AG20443 (cell line): ENCODE measurements around the gene HAPLN3.

ENCODE experiments used
- DNase-seq: peaks from one replicate; pipeline ENCODE4 v3.0.0; 2012; ENCODE audit warnings: low spot score, mixed read lengths

The HAPLN3 gene

DNA sequence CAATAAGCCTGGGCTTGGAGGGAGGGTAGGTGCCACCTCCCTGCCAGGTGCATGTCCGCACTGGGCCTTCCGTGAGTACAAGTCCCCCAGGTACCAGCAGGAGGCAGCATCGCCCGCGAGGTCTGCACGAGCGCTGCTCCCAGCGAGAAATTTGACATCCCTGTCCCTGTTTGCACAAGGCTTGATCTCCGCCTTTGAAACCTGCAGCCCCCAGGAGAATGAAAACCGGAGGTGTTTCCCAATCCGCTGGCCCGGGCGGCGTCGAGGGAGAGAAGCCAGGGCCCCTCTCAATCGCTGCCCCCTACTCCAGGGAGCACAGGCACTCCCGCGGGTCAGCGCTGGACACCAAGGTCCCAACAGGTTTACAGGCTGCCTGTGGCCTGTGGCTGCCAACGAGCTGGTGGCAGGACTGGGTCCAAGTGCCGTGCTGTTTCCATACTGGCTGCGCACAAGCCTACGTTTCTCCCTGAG lies 961 bp downstream of the HAPLN3 start:
- no peak for DNase-seq

DNA sequence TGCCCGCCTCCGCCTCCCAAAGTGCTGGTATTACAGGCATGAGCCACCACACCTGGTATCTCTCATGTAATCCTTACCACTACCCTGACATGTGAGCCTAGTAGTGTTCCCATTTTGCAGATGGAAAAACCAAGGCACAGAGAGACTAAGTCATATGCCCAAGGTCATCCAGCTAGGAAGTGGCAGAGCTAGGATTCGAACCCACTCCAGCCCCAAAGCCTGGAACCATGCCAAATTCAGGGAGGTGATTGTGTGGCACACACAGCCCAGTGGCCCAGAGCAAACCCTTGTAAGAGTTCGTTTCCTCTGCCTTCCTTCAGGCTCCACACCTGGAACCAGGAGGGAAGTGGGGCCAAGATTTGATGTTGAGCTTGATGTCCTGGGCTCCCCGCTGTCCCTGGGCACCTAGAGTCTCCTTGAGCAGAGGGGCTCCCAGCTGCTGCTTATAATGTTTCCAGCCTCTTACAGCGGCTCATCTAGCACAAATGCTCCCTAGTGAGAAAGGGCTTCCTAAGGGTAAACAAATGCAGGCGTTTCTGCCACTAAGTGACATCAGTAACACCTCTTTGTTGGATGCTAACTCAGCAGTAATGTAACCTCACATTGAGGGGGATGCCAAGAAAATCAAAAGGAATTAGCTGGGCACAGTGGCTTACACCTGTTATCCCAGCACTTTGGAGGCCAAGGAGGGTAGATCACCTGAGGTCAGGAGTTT lies 3.6 kb downstream of the HAPLN3 start:
- DNase-seq, result no peak

DNA sequence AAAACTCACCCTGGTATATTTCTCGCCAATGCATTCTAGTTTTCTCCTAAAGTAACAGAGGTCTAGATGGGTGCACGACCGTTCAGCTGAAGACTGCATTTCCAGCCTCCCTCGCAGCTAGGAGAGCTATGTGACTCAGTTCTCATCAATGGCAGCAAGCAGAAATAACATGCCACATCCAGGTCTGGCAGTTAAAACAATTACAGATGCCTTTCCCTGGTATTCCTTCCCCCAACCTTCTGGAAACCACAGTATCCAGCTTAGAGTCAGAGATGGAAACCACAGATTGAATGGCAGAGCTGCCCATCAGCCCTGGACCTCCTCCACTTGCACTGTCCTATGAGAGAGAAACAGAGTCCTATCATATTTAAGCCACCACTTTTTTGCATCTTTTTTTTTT lies 4.8 kb downstream of the HAPLN3 start:
- no peak for DNase-seq

DNA sequence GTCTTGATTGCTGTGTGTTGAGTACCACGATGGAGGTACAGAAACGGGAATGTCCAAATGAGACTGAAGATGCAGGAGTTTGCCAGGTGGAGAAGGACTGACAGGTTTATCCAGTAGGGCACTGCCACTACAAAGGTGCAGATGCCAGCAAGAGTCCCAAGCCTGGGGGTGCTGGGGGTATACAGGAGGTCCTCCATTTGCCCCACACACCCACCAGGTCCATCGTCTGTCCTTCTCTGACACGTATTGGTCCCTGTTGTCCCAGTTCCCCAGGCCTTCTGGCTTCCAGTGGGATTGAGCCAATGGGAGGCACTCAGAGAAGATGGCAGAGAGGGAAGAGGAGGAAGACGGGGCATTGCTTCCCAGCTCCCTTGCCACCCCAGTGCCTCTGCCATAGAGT lies 6.6 kb downstream of the HAPLN3 start:
- no peak for DNase-seq

DNA sequence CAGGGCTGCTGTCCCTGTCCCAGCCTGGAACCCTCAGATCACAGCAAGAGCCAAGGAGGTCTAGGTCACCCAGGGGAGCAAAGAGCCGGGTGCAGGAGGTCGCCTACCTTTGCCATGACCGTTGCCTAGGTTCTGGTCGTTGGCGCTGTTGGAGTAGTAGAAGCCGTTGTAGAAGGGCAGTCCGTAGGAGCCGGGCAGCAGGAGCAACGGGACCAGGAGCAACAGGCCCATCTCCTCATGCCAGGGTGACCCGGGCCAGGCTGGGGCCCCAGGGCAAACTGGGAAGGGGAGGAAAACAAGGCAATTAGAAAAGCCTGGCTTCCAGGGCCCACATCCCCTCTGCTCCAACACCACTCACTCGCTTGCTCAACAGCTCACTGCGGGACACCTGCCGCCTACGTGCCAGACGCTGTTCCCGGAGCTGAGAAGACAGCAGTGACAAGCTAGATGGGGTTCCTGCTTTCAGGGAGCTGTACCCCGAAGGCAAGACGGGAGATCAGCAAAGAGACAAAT lies 8.2 kb downstream of the HAPLN3 start:
- no peak for DNase-seq

DNA sequence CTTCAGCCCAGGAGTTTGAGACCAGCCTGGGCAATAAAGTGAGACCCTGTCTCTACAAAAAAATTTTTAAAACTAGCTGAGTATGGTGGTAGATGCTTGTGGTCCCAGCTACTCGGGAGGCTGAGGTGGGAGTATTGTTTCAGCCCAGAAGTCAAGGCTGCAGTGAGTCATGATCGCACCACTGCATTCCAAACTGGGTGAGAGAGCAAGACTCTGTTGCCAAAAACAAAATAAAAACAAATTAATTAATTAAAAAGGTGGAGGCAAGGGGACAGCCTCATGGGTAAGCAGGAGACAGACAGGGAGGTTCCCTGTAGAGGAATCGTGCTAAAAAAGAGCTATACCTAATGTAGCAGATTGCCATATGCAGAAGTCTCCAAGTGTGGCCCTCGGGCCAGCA lies 12.6 kb downstream of the HAPLN3 start:
- no peak for DNase-seq

DNA sequence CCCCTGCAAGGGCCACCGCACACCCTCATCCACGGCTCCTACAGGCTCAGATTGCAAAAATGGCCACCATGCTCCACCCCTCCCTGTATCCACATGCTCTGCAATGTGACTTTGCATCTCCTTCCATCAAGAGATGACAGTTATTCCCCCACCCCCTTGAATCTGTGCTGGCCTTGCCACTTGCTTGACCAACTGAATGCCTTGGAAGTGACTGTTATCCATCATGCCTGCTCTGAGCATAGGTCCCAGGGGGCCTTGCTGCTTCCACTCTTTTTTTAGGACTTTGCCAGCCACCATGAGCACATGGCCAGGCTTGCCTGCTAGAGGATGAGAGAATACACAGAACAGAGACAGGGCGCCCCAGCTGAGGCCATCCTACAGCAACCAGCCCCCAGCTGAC lies 13.6 kb downstream of the HAPLN3 start:
- DNase-seq, result no peak

DNA sequence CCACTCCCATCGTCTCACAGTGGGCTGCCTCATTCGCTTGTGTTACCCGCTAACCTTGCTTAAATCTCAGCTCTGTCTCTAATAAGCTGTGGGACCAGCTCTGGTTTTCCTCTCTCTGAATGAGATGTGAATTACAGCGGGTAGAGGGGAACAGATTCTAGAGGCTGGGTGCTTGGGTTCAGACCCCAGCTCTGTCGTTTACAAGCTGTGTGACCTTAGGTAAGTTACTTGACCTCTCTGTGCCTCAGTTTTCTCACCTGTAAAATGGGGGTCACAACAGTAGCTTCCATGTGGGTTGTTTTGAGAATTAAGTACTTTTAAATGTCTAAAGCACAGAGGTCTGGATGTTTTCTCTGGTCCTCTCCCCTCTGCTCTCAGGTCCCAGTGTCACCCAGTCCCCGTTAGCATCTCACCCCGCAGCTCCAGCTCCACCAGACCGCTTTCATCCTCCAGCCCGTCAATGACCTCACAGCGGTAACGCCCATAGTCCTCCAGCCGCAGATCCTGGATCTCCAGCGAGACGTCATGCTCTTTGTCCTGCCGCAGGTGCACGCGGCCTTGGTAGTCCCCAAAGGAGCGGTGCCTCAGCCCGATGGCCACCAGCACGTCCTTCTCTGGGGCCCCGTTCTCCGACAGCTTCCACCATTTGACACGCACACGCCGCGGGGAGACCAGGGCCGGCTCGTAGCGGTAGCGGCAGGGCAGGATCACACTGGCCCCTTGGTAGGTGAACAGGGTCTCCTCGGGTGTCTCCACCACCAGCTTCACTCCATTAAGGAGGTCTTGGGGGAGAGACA lies 14.2 kb downstream of the HAPLN3 start:
- no peak for DNase-seq

DNA sequence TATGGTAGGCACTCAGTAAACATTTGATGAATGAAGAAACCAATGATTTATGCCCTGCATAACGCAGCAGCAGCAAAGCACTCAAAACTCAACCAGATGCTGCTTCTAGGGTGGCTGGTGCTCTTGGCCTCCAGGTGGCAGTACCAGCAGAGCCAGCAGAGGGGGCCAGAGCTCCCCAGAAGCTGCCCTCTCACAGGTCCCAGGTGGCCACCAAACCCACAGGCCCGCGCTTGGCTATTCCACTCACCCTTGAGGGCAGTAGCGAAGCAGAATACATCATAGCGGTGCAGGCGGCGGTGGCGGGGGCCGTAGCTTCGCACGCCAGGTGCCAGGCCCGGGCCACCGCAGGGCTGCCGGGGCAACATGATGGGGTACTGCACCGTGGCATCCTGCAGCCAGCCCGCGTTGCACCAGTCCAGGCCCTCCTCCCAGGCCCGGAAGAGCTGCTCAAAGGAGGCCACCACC lies 16.6 kb downstream of the HAPLN3 start:
- DNase-seq, result peak; percentile 87

DNA sequence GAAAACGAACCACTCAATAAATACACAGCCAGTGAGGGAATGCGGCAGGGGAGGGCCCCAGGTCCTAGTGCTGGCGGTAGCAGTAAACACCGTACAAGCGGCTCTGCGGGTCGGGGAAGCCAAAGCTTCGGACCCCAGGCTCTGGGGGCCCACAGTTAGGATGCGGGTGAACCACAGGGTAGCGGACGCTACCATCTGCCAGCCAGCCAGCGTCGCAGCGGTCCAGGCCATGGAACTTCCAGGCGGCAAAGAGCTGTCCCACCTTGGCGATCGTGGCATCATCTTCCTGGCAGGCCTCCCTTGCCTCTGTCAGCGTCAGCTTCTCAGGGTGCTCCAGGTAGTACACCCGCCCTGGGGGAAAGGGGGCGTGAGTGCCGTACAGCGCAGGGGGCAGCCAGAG lies 17.4 kb downstream of the HAPLN3 start:
- no peak for DNase-seq

DNA sequence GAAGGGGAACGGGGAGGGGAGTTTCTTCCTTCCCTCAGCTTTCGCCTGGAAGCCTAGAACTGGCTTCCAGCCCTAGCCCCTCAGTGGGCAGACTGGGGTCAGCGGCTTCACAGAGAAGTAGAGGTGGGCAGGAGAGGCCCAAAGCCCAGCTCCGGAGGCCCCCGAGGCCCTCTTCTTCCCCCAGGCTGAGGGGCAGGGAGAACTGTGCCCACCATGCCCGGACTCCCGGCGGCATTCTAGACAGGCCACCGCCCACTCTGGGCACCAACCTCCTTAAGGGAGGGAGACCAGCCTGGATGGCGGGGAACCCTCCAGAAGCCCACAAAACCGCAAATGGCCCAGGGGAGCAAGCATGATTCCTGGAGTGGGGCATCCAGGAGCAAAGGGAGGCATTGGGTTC lies 17.9 kb downstream of the HAPLN3 start:
- DNase-seq, result no peak

DNA sequence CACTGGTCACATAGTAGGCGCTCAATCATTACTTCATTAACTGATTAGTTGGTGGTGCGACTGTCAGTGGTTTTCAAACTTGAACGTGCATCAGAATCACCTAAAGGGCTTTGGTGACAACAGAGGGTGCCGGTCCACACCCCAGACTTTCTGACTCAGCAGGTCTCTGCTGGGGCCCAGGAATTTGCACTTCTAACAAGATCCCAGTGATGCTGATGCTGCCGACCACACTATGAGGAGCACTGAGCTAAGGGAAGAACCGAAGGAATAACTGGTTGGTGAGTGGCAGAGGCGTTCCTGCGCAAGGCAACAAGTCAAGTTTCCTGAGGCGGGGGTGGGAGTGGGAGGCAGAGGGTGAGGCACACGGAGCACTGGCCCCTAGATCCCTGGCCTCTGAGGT lies 18.8 kb downstream of the HAPLN3 start:
- DNase-seq, result no peak

DNA sequence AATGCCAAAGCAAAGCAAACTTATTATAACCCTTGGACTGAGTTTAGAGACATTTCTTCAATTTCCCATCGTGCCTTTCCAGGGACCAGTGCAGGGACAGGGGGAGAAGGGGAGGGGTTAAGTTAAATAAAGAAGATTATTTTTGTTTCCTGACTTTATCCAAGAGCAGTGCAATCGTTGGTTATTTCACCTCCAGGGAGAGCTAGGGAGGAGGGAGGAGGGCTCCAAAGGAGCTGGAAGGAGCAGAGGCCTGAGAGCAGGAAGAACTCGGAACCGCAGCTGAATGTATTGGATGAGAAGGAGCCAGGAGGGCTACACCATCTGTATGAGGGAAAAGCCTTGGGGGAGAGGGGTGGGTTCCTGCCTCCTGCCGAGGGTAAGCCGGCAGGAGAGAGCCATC lies 20.7 kb downstream of the HAPLN3 start:
- no peak for DNase-seq

DNA sequence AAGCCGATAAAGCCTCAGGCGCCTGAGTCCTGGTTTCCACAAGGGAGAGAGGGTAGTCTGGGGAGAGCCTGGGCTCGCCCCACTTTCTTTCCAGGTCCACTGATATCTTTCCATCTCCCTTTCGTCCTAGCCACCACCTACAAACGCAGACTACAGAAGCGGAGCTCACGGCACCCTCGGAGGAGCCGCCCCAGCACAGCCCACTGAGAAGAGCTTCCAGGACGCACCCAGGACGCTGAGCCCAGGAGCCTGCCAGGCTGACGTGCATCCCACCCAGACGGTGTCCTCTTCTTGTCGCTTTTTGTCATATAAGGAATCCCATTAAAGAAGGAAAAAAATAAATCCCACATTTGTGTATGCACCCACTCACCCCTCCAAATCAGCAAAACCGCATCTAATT lies 21.1 kb downstream of the HAPLN3 start:
- DNase-seq, result no peak

DNA sequence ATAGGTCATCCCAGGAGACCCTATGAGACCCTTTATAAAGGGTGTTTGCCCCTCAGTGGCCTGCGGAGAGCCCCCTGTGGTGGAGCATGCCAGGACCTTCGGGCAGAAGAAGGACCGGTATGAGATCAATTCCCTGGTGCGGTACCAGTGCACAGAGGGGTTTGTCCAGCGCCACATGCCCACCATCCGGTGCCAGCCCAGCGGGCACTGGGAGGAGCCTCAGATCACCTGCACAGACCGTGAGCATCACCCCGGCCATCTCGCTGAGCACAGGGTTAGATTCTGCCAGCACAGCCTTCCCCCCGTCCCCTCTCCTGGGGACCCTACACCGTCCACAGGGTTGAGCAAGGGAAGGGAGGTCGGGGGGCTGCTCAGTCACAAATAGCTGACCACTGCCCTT lies 21.6 kb downstream of the HAPLN3 start:
- no peak for DNase-seq

DNA sequence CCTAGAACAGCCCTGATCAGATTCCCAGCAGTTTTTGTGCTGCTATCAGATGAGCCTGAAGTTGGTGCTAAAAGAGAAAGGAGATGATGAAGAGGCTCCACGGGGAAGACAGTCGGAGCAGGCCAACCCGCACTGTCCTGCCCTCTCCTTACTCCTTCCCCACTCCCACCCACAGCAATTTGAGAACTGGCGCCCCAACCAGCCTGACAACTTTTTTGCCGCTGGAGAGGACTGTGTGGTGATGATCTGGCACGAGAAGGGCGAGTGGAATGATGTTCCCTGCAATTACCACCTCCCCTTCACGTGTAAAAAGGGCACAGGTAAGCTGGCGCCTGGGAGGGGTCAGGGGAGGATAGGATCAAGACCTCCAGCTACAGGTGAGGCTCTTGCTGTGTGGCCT lies 22.6 kb downstream of the HAPLN3 start:
- no peak for DNase-seq

DNA sequence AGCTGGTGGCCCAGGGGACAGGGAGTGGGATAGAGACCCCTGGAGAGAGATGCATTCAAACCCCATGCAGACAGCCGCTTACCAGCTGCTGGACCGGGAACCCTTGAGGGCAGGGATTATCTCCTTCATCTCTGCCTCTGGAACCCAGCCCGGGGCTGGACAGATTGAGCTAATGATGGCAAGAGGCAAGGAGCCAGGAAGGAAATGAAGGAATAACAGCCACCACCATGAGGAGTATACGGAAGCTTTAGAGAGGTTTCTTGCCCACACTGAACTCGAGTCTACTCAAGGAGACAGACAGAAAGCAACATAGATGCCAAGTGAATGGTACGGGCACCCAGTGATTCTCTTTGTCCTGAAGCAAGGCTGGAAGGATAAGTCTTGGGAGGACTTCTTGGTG lies 23.2 kb downstream of the HAPLN3 start:
- no peak for DNase-seq

DNA sequence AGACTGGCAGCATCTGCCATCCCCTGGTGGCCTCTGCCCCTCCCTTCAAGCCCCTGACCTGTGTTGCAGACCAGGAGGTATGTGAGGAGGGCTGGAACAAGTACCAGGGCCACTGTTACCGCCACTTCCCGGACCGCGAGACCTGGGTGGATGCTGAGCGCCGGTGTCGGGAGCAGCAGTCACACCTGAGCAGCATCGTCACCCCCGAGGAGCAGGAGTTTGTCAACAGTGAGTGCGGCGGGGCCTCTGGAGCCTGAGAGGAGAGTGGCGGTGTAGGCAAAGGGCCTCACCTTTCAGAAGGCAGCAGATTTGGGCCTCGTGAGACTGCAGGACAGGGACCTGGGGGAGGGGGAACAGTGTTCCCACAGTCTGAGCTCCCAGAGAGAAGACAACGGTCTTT lies 24.0 kb downstream of the HAPLN3 start:
- no peak for DNase-seq

DNA sequence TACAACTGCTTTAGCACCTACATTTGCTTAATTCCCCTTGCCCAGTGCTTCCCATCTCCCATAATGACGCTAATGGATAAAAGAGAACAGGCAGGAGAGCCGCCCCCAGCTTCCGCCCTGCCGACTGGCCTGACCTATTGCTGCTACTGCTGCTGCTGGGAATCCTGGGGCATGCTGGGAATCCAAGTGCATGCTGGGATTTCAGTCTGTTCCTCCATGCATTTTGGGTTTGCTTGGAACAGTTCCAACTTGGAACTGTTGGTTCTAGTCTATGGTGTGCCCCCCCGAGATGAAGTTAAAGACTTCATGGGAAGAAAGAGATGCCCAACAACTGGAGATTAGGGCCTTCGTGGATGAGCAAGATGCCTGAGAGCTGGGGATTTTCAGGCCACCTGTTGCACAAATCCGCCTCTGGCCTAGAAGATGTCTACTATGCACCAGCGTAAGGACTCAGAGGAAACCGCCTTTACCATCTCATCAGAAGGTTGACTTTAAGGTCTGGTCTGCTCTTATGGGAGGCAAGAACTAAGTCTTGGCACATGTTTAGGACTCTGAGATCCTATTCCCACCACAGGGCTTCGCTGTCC lies 29.0 kb downstream of the HAPLN3 start:
- DNase-seq, result no peak

DNA sequence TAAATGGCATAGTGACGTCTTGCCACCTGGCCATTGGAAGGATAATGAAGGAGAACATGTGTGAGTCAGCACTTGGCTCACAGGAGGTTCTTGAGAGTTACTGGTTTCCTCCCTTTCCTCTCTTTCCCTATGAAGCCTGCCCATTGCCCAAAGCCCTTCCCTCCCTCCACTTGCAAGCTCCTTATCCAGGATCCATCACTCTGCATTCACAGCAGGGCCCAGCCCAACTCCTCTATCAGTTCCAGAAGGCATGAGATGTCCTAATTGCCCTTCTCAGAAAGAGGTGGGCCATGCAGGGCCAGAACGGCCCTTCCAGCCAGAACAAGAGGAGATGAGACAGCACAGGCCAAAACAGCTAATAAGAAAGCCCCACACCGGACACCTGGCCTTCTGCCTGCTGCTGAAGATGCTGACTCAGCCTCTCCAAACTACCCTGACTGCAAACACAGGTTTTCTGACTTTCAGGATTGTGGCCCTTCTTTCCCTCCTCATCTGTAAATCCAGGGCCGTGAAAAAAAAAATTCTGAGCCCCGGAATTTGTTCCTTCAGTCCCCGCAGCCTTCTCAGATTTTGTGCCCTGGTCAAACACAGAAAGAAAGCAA lies 29.7 kb downstream of the HAPLN3 start:
- no peak for DNase-seq

DNA sequence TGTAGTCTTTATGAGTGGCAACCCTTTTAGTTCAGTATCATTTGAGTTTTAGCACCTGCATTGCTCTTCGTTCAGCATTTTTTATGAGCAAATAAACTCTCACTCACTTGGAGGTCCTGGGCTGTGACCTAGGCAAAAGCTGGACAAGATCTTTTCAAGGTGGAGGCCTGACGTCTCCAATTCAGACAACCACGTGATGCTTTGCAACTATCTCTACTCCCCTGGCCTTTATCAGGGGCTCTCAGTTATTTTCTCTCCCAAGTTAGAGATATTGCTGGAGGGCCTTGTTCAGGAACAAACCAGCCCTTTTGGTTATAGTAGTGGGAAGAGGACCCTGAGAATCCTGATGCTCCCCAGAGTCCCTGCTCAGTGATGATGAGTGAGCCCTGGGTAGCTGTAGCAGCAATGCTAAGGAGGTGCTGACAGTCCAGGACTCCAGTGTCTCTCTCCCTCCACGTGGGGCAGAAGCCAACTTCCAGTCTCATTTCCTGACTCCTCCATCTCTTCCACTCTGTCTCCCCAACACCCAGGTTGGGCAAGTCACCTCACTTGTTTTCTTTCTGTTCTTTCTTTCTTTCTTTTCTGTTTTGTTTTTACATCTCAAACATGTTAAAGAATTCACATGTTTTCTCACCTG lies 30.4 kb downstream of the HAPLN3 start:
- no peak for DNase-seq

DNA sequence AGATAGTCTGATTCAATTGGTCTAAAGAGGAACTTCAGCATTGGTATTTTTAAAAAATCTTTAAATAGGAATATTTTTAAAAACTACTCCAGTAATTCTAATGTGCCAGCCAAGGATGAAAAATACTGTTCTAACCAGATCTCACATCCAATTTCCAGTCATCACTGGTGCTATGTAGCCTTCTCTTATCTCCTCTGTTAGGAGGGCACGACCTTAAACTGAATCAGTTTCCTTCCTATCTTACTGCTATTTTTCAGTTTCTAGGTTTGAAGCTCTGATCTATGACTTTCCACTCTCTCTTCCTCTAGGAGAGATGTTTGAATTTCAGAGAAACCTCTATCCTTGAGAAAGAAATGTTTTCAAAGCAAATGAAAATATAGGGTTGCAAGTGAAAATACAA lies 31.9 kb downstream of the HAPLN3 start:
- DNase-seq, result no peak
